ENCODE results near the gene ZNF32.

Gene ZNF32

GRCh38 chr10:43676331-43676730 lies 27.6 kb upstream of the ZNF32 start:
- Histone ChIP-seq H3K4me1 (ENCODE audit: insufficient read depth, low read length, severe bottlenecking) (no peaks in the 10 kb centered on the region), H3K4me2 (ENCODE audit: low read length) (no peak overlapping the region), H4K20me1 (ENCODE audit: insufficient read depth, low read length) (no peaks in the 10 kb centered on the region), H3K79me2 (ENCODE audit: insufficient read depth, low read length) (no peaks in the 10 kb centered on the region), H3K9me3 (ENCODE audit: low read length) (no peaks in the 10 kb centered on the region), H3F3A (ENCODE audit: insufficient read depth, low read length) (no peaks in the 10 kb centered on the region), H3K9ac (ENCODE audit: low read length) (no peak overlapping the region), H3K27me3 (ENCODE audit: insufficient read depth, low read length) (peaks cover 4% of the 10 kb centered on the region; the same call in 1 of the 2 replicates), H2AFZ (ENCODE audit: low read length) (no peak overlapping the region), H3K4me3 (ENCODE audit: low read depth, low read length, poor library complexity, severe bottlenecking) (no peak overlapping the region), H3K9me2 (ENCODE audit: low read depth, low read length) (no peaks in the 10 kb centered on the region), H3K36me3 (ENCODE audit: insufficient read depth, low read length) (no peaks in the 10 kb centered on the region), H3K27ac (ENCODE audit: low read depth, low read length, poor library complexity, severe bottlenecking) (no peak overlapping the region)
- TF ChIP-seq CTCF (IDR thresholded peaks at IDR 0.05; ENCODE audit: low read length) (no peak), EZH2 (IDR thresholded peaks at IDR 0.05; ENCODE audit: borderline replicate concordance, low read length) (no peak)

- TF ChIP-seq CTCF (IDR thresholded peaks at IDR 0.05; ENCODE audit: low read length) (no peak), EZH2 (IDR thresholded peaks at IDR 0.05; ENCODE audit: borderline replicate concordance, low read length) (no peak)
- H3K9ac ChIP-seq (ENCODE audit: low read length), result no peak overlapping the region
- no peak overlapping the region for H3K27ac ChIP-seq (ENCODE audit: low read depth, low read length, poor library complexity, severe bottlenecking)
- no peak overlapping the region for H3K4me2 ChIP-seq (ENCODE audit: low read length)
- H3F3A ChIP-seq (ENCODE audit: insufficient read depth, low read length), result no peaks in the 10 kb centered on the region
- no peaks in the 10 kb centered on the region for H4K20me1 ChIP-seq (ENCODE audit: insufficient read depth, low read length)
- H3K4me3 ChIP-seq (ENCODE audit: low read depth, low read length, poor library complexity, severe bottlenecking), result no peak overlapping the region
- H3K36me3 ChIP-seq (ENCODE audit: insufficient read depth, low read length), result no peaks in the 10 kb centered on the region
- peaks cover 4% of the 10 kb centered on the region; the same call in 1 of the 2 replicates for H3K27me3 ChIP-seq (ENCODE audit: insufficient read depth, low read length)
- no peaks in the 10 kb centered on the region for H3K79me2 ChIP-seq (ENCODE audit: insufficient read depth, low read length)
- no peak overlapping the region for H2AFZ ChIP-seq (ENCODE audit: low read length)
- no peaks in the 10 kb centered on the region for H3K9me3 ChIP-seq (ENCODE audit: low read length)
- H3K9me2 ChIP-seq (ENCODE audit: low read depth, low read length), result no peaks in the 10 kb centered on the region
- H3K4me1 ChIP-seq (ENCODE audit: insufficient read depth, low read length, severe bottlenecking), result no peaks in the 10 kb centered on the region
Observed at GRCh38 chr10:43674553-43675210, 26.0 kb upstream of the ZNF32 start.

- Histone ChIP-seq H3K36me3 (ENCODE audit: insufficient read depth, low read length) (no peaks in the 10 kb centered on the region), H3F3A (ENCODE audit: insufficient read depth, low read length) (no peaks in the 10 kb centered on the region), H3K79me2 (ENCODE audit: insufficient read depth, low read length) (no peaks in the 10 kb centered on the region), H4K20me1 (ENCODE audit: insufficient read depth, low read length) (no peaks in the 10 kb centered on the region), H2AFZ (ENCODE audit: low read length) (no peak overlapping the region), H3K9ac (ENCODE audit: low read length) (no peak overlapping the region), H3K9me2 (ENCODE audit: low read depth, low read length) (no peaks in the 10 kb centered on the region), H3K27me3 (ENCODE audit: insufficient read depth, low read length) (peaks cover 4% of the 10 kb centered on the region; the same call in 1 of the 2 replicates), H3K4me3 (ENCODE audit: low read depth, low read length, poor library complexity, severe bottlenecking) (no peak overlapping the region), H3K9me3 (ENCODE audit: low read length) (no peaks in the 10 kb centered on the region), H3K4me1 (ENCODE audit: insufficient read depth, low read length, severe bottlenecking) (no peaks in the 10 kb centered on the region), H3K4me2 (ENCODE audit: low read length) (no peak overlapping the region), H3K27ac (ENCODE audit: low read depth, low read length, poor library complexity, severe bottlenecking) (no peak overlapping the region)
- TF ChIP-seq EZH2 (IDR thresholded peaks at IDR 0.05; ENCODE audit: borderline replicate concordance, low read length) (no peak), CTCF (IDR thresholded peaks at IDR 0.05; ENCODE audit: low read length) (no peak)
Observed at GRCh38 chr10:43673471-43673870, 24.8 kb upstream of the ZNF32 start.
